Stimulated activated CD4-positive, alpha-beta T cell treated with anti-CD3 and anti-CD28 coated beads, Interleukin-1b, Interleukin-23, amount 100 ng/mL, for 1 hour (primary cell): Measurements from ENCODE around the gene LGMN.
"Not testable (repeated sequence)": the region's sequence is repeated elsewhere in the genome, so short reads cannot be mapped to it uniquely, and the experiment has no call there.

ENCODE experiments used
- DNase-seq, 2 donors: peaks; one replicate each; pipeline ENCODE4 v3.0.0-alpha.2; 2020; ENCODE audit warnings: low read depth in 2 of 2

Gene LGMN

GRCh38 chr14:92748259-92749016 lies at the start of gene LGMN:
Gene LGMN, minus strand, starts transcription at chr14:92748627. Its CDS starts 15,841 bp downstream, at chr14:92732786.
- peak; percentile 50 to 57 for DNase-seq

GRCh38 chr14:92794961-92795360 lies 46.5 kb upstream of the LGMN start:
- DNase-seq = no peak

DNA sequence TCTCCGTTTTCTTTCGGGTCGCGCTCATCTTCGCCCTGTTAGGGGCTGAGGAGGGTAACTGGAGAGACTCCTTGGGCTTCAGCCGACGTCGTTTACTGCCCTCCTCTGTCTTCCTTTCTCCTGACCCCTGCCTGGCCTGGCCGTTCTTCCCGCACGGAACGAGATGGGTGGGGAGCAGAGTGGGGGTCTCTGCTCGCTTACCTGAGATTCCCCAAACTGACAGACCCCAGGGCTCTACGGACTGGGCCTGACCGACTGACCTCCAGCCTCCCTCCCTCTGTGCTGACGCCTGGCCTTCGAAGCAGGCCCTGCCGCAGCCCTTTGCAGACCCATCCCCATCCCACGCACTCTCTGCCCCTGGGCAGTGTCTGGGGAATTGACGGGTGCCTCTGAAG lies 46.1 kb upstream of the LGMN start:
- DNase-seq = no peak

DNA sequence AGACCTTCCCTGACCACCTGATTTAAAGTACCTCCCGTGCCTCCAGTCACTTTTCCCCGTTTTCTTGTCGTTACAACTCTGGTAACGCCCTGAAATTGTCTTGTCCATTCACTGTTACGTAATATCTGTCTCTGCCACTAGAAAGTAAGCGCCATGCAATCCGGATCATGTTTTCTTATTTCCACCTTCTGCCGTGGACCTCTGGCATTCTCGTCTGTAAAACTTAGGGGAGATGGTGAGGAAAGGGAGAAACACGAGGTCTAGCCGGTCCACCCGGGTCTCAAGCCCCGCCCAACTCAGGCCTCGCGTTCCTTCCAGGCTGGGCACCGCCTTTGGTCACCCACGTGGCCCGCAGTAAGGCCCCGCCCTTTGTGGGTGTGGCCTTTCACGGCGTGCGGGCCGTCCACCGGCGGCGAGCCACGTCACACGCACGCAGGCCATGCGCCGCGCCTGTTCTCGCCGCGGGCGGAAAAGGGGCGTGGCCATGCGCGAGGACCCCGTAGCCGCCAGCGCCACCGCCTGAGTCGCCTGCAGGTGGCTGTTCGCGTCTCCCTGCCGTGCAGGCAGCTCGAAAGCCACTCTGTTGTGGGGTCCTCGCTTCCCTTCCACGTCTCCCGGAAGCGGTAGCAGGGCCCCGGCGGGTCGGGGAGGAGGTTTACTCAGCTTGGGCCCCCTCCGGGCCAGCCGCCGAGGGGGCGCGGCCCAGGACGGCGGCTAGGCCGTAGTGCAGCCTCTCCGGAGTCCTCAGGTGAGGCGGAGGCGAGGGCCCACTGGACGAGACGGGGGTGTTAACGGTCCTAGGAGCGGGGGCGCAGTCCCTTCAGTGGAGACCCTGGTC lies 45.5 kb upstream of the LGMN start, which contains the start of gene GOLGA5:
GOLGA5 (plus strand) TSS at position 597 of the 838 bp plus-strand sequence. CDS start 3,133 bp downstream, outside the sequence.
- DNase-seq = peak; percentile 95 to 97

GRCh38 chr14:92792885-92793284 lies 44.5 kb upstream of the LGMN start:
- no peak for DNase-seq

GRCh38 chr14:92789457-92790089 lies 41.1 kb upstream of the LGMN start:
- DNase-seq = no peak

DNA sequence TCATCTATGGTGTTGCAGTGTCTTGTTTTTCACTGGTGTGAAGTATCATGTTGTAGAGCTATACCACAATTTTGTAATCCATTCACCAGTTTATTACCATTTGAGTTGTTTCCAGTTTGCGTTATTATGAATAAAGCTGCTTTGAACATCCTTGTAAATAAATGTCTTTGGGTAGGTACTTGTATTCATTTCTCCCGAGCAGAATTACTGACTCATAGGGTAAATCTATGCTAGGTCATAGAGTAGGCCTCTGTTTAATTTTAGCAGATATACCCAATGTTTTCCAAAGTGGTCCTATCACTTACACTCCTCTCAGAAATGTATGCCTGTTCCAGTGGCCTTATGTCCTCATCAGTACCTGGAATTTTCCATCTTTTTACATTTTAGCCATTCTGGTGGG lies 39.1 kb upstream of the LGMN start:
- no peak for DNase-seq

DNA sequence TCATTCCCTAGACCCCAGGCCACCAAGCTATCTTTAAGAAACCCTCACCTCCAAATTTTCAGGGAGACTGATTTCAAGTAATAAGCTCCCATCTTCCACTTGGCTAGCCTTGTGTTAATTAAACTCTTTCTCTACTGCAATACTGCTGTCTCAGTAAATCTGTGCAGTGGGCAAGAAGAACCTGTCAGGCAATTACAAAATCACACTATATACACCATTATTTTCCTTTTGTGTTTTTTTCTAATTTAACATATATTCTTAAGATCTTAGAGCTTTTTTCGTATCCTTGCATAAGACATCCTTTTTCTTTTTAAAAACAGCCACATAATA lies 38.0 kb upstream of the LGMN start:
- no peak for DNase-seq

DNA sequence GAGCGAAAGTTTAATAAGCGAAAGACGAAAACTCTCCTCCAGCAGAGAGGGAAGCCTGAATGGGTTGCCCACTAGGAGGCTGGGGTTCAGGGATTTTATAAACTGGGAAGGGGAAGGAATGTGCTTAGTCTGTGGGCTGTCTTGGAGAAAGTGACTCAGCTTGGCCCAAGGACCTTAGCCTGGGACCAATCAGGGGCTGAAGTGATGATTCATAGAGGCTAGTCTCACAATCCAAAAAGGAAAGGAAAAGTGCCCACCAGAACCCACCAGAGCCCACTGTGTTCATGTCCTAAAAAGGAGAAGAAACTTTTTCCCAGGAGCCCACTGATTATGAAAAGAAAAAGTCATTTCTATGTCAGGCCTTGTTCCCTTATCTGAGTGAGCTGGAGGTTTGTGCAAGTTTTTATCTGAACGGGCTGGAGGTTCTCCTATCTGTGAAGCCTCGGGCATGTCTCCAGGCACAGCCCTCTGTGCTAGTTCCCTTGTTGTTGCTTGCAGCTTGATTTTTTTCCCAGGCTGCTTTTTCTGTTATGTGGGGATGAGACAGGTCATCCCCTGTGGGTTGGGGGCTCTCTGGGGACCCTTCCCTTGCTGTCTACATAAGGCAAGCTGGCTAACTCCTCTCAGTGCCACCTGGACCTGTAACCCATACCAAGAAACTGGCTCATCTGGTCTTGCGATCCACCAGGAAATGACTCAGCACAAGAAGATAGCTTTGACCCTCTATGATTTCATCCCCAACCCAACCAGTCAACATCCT lies 37.4 kb upstream of the LGMN start:
- DNase-seq = no peak

- no peak for DNase-seq
These were observed 35.5 kb upstream of the LGMN start for GRCh38 chr14:92783813-92784431.

- no peak for DNase-seq
These were observed 32.9 kb upstream of the LGMN start for GRCh38 chr14:92781350-92781749.

DNA sequence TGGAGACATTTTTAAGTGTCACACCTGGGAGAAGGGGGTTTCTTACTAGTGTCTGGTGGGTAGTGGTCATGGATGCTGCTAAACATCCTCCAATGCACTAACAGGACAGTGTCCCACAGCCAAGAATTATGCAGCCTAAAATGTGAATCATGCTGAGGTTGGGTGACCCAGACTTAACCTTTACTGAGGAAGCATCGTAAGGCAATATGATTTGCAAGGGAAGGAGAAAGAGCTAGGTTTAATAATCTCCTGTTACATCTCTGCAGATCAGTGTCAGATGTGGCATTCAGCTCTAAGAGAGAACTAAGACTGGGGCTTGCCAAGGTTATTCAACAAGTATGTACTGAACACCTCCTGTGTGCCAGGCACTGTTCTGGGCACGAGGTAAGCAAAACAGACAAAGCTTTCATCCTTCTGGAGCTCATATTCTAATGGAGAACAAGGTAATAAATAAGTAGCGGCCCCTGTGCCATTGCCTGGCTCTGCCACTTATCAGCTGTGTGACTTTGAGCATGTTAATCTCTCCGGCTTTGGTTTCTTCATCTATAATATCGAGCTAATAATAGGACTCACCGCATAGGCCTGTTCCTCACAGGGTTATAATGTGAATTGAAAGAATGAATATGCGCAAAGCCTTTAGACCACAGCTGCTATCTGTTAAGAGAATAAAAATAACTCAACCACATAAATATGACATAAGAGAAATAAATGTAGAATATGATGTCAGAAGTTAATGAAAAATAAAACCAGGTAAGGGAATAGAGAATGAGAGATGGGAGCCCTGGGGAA lies 32.2 kb upstream of the LGMN start:
- no peak for DNase-seq

DNA sequence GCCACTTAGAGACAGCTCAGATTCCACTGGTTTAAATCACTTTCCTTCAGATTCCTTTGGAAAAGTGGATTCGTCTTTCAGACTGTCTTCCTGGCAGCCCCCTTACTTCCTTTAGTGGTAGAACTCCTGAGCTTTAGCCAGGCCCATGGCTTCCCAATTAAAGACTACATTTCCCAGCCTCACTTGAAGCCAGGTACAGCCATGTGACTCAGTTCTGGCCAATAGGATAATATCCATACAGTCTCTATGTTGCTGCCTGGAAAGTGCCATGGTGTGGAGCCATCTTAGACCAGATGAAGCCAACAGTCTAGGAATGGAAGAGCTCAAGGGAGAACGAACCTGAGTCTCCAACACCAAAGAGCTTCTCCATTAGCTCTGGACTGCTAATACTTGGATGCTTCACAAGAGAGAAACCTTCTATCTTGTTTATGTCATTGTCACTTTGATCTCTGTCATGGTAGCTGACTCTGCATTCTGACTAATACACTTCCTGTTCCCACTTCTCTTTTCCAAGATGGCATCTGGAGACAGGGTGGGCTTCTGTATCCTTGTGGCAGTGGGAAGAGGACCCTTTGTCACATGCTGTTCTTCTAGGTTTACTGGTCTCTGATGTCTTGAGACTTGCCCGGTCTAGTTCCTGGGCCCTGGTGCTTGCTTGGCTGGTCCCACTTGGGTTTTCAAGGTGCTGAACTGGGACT lies 30.6 kb upstream of the LGMN start:
- DNase-seq = not testable (repeated sequence)

DNA sequence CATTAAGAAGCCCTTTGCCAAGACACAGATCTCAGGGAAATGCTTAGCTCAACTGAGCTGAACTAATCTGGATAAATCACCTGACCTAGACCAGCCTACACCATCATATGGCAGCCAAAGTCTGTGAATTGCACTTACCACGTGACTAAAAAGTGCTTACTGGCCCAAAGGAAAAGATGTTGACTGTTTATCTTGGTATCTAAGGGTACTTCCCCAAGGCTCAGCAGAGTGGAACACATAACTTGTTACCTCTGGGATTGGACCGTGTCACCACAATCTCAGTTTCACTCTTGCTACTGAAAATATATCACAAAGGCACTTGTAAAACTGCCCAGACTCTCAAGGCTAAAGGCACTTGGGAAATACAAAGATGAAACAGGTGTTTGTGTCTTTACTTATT lies 26.9 kb upstream of the LGMN start:
- DNase-seq = not testable (repeated sequence)

- DNase-seq = no peak
These were observed 26.1 kb upstream of the LGMN start for GRCh38 chr14:92774572-92774971.

DNA sequence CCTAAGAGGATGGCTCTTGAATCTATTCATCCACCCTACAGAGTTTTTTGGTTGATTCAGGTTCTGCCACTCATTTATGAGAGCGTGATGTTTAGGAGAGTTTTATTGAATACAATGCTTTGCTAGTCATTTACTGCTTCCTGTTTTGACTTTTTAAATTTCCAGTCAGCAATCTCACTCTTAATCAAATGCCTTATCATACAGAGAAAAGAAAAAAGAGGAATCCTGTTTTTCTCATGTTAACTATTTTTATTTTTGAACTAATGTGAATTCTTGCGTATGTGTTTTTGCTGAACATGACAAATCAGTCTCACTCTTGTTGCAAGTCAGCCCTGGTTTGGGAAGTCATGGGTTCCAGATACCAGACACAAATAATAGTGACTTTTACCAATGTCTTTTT lies 22.1 kb upstream of the LGMN start:
- DNase-seq = no peak

DNA sequence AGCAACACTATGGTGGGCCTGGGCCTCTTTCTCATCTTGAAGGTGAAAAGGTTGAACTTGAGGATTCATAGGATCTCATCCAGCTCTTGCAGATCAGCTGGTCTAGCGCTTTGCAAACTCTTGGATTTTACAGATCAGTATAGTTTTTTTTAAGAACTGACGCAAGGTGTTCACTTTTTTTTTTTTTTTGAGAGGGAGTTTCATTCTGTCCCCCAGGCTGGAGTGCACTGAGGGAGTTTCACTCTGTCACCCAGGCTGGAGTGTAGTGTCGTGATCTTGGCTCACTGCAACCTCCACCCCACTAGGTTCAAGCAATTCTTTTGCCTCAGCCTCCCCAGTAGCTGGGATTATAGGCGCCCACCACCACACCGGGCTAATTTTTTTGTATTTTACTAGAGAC lies 20.4 kb upstream of the LGMN start:
- DNase-seq = no peak

DNA sequence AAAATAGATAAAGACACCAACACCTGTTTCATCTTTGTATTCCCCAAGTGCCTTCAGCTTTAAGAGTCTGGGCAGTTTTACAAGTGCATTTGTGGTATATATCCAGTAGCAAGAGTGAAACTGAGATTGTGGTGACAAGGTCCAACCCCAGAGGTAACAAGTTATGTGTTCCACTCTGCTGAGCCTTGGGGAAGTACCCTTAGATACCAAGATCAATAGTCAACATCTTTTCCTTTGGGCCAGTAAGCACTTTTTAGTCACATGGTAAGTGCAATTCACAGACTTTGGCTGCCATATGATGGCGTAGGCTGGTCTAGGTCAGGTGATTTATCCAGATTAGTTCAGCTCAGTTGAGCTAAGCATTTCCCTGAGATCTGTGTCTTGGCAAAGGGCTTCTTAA lies 19.8 kb upstream of the LGMN start:
- not testable (repeated sequence) for DNase-seq

- DNase-seq = not testable (repeated sequence)
These were observed 15.5 kb upstream of the LGMN start for GRCh38 chr14:92763666-92764631.
